Fibroblast of skin of scalp (primary cell): ENCODE measurements around the gene ERC1.
"Not testable (repeated sequence)": the region's sequence is repeated elsewhere in the genome, so short reads cannot be mapped to it uniquely, and the experiment has no call there.

Experiments used
- DNase-seq: peaks from one replicate; pipeline ENCODE4 v3.0.0-alpha.2; 2013

Gene ERC1

DNA sequence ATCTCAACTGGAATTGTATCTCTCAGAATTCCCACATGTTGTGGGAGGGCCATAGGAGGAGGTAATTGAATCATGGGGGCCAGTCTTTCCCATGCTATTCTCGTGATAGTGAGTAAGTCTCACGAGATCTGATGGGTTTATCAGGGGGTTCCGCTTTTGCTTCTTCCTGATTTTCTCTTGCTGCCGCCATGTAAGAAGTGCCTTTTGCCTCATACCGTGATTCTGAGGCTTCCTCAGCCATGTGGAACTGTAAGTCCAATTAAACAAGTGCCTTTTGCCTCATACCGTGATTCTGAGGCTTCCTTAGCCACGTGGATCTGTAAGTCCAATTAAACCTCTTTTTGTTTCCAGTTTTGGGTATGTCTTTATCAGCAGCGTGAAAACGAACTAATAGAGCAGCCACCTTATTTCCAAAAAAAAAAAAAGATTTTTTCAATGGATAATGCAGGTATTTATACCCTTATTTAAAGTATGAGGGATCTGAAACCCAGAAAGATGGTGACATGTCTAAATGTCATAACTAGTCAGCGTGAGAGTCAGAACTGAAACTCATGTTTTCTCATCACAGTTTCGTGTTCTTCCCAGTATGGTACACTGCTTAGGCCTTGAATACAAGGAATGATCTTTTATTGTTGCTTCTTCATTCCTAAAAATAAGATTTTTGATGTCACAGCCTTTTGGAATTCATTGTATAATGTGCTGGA is 89.6 kb downstream of the ERC1 start:
- DNase-seq: no peak

DNA sequence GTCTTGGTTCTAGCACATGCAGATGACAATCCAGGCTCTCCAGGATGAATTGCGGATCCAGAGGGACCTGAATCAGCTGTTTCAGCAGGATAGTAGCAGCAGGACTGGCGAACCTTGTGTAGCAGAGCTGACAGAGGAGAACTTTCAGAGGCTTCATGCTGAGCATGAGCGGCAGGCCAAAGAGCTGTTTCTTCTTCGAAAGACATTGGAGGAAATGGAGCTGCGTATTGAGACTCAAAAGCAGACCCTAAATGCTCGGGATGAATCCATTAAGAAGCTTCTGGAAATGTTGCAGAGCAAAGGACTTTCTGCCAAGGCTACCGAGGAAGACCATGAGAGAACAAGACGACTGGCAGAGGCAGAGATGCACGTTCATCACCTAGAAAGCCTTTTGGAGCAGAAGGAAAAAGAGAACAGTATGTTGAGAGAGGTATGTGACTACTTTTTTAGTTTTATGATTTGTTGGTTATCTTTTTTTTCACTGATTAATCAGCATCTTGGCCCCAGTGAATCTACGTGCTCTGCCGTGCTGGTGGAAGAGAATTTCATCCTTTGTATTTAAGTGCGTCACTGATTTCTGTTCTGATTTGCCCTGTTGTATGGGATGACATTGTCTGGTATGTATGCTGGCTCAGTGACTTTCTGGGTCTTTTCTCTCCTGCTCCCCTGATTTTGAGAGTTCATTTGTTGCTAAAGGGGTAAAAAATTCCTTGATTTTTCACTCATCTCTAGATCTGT is 92.3 kb downstream of the ERC1 start:
- no peak for DNase-seq

DNA sequence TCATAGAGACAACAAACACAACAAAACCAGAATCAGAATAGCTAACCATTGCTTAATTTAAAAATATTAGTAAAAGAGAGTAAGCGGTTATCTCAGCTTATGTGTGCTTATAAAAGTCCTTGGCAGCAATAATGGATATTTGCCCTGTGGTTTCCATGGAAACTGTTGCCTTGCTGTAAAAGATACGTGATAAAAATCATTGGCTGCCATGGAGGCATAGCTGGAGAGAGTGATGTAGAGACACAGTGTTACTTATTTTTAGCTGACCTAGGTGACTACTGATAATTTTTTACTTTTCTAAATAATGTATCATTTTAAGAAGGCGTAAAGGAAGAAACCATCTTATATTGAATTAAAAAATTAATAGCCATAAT is 92.9 kb downstream of the ERC1 start:
- peak; percentile 46 for DNase-seq

DNA sequence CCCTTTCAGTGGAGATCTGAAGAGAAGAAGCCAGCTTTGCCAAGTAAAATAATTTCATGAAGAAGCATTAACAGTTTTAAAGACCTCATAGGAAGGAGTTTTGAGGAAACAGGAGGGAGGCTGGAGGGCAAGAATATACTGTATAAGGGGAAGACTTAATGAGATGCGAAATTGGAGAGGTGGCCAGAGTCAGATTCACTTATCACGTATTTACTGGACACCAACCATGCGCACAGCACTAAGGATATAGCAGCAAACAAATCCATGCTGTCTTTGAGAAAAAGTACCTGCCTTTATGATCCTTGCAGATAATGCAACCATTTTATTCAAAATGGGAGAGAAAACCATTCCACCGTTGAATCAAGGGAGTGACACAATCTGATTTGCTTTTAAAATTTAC is 100.3 kb downstream of the ERC1 start:
- no peak for DNase-seq

DNA sequence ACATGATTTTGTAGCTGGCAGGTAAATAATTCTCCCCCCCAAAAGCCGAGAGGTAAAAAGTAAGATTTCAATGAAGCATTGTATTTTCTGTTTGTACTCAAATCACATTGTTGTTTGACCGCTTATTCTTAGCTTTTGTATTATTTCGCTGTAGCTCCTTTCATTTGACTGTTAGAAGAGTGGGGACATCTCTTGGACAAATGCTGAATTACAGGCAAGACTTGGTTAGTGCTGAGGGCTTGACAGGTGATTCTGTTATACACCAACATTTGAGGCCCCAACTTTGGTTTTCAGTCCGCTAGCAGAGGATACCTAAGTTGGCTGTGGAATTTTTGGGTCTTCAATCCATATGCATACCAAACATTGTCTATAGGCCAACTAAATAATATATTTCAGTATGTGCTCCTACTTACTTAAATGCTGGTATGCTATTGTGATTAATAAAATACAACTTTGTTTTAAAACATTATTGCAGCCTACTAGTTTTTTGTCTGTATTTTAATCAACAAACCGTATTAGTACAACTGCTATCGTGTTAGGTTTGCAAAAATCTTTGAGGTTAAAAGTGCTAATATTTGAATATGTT is 102.2 kb downstream of the ERC1 start:
- peak; percentile 61 for DNase-seq

DNA sequence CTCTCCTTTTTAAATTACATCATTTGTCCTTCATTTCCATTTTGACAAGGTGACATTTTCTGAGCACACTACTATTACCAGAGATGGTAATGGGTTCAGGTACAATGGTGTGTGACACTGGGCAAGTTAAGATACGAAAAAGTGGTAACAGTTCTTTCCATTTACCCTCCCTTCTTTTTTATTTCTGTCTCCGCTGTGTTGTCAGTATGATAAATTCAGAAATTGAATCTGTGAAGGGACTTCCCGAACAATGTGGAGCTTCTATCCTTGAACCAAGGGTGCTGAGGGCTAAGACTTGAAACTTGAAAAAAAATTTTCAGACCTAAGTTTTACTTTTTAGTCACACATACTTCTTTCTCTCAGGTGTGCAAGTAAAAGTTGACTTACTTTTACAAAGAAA is 103.7 kb downstream of the ERC1 start:
- no peak for DNase-seq

DNA sequence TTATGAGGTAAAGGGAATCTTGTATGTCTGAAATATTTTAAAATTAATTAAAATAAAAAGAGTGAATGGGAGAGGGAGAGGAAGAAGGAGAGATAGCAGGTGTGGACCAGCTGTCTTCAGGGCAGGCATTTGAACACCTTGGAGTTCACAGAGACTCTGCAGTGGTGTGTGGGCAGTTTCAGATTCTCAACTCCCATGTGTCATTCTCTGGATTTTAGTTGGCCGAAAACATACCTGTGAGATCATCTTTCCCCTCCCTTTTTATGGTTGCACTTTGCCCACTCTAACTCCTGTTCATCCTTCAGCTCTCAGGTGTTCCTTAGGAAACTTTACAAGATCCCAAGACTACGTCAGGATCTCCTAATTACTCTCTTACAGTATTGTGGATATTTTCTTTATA is 108.1 kb downstream of the ERC1 start:
- no peak for DNase-seq

DNA sequence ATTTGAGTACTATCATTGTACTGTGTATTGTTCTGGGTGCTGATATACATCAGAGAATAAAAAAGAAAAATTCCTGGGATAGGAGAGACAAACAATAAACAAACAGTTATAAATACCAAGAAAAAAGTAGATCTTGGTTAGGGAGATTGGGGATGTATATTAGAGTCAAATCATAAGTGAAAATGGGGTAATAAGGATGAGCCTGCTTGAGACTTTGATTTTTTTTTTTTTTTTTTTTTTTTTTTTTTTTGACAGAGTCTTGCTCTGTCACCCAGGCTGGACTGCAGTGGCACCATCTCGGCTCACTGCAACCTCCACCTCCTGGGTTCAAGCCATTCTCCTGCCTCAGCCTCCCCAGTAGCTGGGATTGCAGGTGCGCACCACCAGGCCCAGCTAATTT is 108.6 kb downstream of the ERC1 start:
- not testable (repeated sequence) for DNase-seq

DNA sequence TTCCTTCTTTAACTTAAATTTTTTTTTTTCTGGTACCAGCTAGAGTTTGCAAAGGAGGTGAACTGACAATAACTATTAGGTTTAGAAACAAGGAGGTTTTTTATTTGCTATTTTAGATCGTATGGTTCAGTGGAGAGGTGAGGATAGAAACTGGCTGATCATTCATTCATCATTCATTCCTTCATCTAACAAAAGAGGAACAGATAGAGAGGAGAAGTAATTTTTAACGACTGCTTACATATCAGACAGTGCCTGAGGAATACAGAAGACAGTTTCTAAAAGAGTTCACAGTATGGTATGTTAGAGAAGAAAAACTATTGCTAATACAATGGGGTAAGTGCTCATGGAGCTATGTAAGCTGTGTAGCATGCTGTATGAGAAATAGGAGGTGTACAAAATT is 111.1 kb downstream of the ERC1 start:
- DNase-seq: no peak

DNA sequence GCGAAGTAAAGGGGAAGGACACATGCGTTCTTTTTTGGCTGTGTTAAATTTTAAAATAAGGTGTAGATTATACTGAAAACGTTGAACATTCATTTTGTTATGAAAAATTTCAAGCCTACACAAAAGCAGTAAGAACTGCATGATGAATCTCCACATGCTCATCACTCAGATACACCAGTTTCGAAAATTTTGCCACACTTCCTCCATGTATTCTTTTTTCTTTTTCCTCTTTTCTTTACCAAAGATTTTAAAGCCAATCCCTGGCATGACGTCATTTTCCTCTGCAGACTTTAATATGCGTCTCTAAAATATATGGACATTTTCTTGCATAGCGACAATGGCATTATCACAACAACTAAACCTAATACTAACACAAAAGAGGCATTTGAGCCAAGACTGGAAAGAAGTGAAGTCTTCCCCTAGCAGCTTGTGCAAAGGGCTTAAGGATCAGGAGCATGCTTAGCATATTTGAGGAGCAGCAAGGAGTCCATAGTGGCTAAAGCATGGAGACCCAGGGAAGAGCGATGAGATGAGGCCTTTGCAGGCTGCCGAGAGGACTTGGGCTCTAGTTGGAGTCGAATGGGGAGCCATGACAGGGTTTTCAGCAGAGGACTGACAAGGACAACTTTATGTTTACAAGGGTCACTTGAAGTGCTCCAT is 111.9 kb downstream of the ERC1 start:
- DNase-seq: no peak

DNA sequence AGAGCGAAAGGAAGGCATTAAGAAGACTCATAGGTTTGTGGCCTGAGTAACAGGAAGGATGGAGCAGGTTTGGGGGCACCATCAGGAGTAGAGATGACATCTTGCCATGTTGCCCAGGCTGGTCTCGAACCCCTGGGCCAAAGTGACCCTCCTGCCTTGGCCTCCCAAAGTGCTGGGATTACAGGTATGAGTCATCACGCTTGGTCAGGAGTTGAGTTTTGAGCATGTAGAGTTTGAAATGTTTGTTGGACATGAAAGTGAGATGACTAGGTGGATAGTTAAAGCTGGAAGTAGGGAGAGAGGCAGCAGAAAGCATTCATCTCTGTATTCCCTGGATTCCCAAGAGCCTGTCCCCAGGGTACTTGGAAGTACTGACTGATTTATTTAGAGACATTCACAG is 112.6 kb downstream of the ERC1 start:
- no peak for DNase-seq

DNA sequence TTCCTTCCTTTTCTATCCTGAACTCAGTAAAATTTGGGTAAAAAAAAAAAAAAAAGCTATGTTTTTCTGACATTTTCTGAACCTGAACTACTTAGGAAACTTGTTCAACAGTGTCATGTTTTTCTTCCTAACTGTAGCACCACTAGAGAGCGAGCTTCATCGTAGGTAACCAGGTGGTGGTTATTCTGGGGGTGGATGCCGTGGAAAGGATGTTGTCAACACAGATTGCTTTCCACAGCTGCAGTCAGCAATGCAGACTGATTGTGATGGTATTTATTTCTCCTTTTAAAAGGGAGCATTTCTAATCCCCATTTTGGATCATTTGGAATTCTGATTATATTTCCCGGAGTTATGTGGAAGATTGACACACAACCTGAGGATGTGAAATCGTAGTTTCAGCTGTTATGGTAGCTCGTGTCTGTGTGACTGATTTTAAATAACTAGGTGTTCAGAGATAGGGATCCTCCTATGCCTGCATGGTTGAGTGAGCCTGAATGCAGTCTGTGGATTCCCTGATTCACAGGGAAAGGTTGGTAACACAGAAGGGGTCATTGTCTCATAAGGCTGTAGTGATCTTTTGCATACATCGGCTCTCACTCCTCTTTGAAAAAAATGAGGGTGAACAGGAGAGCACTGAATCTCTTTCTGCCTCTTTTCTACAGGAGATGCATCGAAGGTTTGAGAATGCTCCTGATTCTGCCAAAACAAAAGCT is 113.2 kb downstream of the ERC1 start:
- no peak for DNase-seq

DNA sequence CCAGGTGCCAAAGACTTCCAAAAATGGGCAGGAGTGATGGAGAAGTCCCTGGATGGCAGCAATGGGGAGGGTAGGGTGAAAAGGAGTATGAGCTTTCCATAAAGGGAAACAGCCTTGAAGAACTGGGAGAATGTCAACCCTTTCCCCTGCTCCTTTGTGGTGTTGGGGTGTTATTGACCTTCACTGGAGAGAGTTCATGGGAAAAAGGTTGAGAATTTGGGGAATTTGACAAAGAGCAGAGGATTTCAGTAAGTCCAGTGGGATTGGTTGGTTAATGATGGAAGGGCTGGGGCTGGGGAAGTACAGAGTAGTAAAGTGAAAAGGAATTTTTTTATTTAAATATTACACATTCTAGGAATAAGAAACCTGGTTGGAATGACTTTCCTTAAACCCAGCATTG is 116.6 kb downstream of the ERC1 start:
- DNase-seq: peak; percentile 43

DNA sequence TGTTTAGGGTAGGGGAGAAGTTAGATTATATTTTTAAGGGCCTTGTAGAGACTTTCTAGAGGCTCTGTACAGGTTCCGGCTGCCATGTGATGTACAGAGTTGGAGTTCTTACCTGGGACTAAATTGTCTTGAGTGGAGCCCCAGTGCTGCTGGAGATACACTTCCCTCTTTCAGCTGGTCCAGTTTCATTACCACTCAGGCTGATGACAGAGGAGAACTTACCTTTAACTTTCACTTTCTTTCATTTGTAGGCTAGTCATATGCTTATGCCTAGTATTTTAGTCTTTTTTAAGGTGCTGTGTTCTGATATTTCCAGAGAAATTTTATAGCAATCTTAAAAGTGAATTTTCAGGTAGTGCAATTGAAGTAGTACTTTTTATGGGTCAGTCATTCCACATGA is 117.3 kb downstream of the ERC1 start:
- DNase-seq: no peak

DNA sequence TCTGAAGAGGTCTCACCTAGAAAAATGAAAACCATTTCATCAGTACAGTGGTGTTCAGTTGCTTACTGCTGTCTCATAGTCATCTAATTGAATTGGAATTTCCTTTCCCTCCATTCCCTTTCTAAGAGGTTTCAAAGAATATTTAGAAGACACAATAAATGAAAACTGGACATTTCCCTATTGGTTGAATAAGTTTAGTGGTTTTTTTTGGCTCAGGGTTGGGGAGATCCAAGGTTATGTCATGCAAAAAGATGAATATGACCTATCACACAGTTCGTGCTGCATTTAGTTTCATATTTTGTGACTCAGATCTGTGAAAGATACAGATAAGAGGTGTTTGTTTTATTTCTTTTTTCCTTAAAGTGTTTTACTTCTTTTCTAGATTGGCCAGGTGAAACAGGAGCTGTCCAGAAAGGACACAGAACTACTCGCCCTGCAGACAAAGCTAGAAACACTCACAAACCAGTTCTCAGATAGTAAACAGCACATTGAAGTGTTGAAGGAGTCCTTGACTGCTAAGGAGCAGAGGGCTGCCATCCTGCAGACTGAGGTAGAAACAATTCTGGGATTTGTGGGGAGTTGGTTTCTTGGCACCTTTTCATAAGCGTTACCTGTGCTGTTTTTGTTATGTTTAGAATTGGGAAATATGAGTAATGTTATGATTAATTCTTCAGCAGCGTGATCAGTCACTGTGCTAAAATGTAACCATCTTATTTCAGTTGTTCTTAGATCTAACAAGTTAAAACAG is 124.6 kb downstream of the ERC1 start:
- peak; percentile 77 for DNase-seq

DNA sequence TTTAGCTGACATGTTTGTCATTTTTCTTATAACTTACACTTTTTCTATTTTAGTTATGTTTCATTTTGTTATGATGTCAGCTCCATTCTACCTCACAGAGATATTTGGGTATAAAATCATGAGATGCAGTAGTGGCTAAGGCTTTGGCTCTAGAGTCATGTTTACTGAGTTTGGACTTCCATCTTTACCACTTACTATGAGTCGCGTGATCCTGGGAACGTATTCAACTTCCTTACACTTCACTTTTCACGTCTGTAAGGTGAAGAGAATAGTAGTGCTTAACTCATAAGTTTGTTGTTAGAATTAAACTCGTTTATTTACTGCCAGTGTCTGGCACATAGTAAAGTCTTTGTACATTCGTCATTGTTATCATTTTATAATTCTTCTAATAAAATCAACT is 126.3 kb downstream of the ERC1 start:
- no peak for DNase-seq

DNA sequence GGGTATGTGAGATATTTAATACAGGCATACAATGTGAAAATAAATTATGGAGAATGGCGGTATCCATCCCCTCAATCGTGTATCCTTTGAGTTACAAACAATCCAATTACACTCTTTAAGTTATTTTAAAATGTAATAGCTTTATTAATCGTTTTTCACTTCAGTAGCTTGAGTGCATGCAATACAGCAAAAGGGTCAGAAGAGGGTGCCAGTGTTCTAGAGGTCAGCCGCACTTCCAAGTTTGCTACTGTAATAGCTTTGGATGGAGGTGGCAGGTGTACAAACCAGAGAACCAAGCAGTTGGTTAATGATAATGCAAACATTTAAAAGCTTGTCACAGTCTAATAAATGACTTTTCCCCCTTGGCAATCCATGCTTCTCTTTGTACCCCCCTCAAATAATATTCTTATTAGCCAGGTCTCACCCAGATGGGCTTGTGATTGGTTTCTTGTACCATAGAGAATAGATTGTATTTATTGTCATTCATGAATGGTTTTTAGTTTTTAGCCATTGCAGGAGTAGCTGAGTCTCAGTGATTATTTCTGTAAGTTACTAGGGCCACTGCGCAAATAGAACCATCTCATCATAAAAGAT is 127.0 kb downstream of the ERC1 start:
- peak; percentile 70 for DNase-seq

DNA sequence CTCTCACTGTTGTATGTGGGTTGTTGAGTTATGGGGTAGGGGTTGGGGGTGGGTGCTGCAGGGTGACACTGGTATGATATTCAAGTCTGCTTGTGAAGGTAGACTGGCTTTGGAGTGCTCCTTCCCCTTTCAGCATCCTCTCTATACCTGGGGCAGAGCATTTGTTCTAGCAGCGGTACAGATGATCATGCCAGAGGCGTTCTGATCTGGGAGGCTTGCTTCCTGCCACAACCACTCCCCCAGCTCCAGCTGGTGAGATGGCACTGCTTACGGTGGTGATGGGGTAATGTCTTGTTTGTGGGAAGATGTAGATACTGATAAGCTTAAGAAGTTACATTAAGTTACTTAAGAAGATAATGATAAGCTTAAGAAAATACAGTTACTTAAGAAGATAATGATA is 131.8 kb downstream of the ERC1 start:
- no peak for DNase-seq

DNA sequence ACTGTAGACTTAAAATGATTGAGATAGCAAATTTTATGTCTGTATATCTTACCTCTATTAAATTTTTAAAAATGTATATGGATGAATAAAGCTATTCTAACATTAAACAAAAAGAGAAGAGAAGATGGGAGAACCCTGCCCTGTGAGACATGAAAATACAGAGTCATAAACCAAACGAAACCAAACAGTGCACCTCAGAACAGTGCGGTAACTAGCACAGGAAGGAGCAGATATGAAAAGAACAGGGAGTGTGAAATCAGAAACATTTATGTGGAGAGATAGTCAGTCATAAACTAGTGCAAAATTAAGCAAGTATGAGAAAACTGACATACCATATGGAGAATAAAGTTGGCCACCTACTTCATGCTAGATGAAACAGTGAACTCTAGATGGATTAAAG is 135.1 kb downstream of the ERC1 start:
- DNase-seq: no peak

DNA sequence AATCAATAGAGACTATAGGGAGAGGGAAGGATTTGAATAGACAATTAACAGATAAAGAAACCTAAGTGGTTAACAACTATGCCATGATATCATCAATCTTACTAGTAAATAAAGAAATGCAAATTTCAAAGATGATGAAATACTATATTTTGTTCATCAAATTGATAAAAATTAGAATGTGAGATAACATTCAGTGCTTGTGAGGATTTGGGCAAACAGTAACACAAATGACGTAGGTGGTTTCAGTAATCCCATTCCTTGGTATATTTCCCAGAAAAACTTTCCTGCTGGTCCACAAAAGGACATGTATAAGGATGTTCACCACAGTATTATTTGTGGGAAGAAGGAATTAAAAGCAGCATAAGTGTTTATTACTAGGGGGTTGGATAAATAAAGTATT is 136.0 kb downstream of the ERC1 start:
- DNase-seq: no peak

DNA sequence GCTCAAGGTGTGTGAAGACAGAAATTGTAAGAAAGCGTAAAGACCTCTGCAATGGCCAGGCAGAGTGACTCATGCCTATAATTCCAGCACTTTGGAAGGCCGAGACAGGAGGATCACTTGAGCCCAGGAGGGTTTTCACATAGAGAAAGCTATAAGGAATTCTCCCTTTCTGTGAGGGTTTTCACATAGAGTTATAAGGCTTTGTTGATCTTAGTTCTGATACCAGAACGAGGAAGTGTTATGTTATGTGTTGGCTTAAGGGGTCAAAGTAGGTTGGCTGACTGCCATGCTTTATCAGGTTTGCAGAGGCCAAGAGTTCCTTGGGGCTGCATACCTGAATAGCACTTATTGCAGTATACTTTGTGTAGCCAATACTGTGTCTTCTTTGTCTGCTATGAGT is 139.1 kb downstream of the ERC1 start:
- DNase-seq: no peak

DNA sequence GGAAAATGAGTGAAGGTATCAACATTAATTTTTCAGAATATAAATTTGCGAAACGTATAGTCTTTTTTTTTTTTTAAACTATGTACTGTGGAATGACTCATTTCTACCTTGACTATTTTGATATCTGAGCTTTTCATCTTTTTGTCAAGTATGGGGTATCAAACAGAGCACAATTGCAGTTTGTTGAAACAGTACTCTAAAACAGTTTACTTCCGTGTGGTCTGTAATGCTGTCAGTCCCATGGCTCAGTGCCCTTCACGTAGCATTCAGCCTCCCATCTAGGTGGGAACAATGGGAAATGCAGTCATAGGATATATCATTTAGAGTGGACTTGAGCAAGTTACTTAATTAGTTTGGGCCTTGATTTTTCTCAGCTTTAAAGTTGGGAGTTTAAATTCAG is 139.5 kb downstream of the ERC1 start:
- no peak for DNase-seq
